Measurements from ENCODE around the gene TSEN54.

TSEN54 gene

DNA sequence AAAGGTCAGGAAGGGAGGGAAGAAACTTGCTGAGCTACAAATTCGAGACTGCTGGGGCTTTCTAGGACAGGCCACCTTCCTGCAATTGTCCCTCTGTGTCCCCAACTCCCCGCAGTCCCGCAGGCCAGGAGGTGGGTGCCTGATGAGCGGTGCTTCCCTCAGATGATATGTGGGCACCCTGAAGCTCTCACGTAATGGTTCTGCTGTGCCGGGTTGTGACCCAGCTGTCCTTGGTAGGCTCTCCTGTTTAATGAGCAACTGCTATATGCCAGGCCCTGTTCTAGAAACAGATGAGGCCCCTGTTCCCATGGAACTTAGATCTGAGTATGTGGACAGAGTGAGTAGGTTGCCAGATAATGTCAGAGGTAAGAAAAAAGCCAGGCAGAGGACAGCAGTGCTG, 49.3 kb downstream of the TSEN54 start:
- DNase-seq (ENCODE audit: low spot score), result no peak

DNA sequence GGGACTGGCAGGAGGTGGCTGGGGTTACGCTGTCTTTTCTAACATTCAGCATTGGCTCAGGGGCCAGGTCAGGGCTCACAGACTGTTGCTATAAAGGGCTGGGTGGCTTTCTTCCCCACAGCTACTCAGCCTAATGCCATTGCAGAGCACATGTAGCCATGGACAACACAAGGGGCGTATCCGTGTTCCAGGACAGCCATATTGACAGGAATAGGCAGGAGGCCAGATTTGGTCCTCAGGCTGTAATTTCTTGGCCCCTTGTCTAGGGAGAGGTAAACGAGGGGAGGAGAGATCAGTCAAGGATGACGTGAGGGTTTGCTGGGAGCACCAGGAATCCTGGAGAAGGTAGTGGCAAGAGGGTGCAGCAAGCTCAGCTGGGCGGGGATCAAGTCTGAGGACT, 50.1 kb downstream of the TSEN54 start:
- no peak for DNase-seq (ENCODE audit: low spot score)

DNA sequence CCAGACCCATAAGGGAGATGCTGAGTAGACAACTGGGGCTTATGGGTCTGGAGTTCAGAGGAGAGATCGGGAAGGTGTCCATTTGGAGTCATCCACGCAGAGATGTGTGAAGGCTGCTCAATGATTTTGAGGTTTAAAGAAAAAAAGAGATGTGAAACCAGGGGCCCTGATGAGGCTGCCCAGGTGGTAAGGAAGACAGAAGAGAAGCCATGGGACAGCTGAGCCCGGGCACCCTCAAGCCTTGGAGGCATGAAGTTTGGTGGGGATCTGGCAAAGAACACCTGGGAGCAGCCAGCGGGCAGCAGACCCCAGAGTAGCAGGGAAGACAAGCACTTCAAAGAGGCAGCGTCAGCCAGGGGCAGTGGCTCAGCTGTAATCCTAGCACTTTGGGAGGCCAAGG, 50.5 kb downstream of the TSEN54 start:
- no peak for DNase-seq (ENCODE audit: low spot score)

DNA sequence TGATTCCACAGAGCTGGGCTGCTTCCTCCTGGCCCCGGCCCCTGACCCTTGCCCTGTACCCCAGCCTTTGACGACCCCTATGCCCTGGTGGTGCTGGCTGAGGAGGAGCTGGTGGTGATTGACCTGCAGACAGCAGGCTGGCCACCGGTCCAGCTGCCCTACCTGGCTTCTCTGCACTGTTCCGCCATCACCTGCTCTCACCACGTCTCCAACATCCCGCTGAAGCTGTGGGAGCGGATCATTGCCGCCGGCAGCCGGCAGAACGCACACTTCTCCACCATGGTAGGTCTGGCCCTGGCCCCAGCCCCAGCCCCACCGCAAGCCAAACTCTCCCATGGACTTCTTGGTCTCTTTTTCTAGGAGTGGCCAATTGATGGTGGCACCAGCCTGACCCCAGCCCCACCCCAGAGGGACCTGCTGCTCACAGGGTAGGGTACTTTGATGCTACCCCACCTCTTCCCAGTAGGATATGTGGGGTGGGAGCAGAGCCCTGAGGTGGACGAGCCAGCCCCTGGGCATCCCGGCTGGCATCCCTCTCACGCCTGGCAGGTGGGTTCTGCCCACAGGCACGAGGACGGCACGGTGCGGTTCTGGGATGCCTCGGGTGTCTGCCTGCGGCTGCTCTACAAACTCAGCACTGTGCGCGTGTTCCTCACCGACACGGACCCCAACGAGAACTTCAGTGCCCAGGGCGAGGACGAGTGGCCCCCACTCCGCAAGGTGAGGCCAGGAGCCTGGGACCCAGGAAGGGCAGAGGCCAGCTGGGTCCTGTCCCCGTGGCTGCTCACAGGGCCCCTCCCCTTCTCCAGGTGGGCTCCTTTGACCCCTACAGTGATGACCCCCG, 52.3 kb downstream of the TSEN54 start:
- no peak for DNase-seq (ENCODE audit: low spot score)

DNA sequence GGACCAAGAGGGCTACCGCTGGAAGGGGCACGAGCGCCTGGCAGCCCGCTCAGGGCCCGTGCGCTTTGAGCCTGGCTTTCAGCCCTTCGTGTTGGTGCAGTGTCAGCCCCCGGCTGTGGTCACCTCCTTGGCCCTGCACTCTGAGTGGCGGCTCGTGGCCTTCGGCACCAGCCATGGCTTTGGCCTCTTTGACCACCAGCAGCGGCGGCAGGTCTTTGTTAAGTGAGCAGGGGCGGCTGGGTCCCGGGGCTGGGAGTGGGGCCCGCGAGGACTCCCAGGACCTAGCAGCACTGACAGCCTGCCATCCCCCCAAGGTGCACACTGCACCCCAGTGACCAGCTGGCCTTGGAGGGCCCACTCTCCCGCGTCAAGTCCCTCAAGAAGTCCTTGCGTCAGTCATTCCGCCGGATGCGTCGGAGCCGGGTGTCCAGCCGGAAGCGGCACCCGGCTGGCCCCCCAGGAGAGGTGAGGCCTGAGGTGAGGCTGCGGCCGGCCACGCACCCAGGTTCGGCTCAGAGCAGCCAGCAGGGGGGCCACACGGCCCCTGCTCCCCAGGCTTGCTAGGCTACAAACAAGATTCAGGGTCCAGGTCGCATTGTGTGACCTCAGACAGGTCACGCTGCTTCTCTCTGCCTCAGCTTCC, 53.8 kb downstream of the TSEN54 start:
- DNase-seq (ENCODE audit: low spot score), result no peak

DNA sequence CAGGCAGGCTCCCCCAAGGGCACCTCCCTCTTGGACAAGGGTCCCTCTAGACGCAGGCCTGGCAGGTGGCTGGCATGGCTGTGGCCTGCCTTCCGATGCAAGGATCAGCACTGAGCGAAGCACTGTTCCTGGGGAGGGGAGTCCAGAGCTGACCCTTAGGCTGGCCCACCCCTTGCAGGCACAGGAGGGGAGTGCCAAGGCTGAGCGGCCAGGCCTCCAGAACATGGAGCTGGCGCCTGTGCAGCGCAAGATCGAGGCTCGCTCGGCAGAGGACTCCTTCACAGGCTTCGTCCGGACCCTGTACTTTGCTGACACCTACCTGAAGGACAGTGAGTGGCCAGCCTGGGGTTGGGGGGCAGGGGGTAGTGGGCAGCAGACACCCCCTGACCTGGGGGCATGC, 54.4 kb downstream of the TSEN54 start:
- DNase-seq (ENCODE audit: low spot score), result no peak

DNA sequence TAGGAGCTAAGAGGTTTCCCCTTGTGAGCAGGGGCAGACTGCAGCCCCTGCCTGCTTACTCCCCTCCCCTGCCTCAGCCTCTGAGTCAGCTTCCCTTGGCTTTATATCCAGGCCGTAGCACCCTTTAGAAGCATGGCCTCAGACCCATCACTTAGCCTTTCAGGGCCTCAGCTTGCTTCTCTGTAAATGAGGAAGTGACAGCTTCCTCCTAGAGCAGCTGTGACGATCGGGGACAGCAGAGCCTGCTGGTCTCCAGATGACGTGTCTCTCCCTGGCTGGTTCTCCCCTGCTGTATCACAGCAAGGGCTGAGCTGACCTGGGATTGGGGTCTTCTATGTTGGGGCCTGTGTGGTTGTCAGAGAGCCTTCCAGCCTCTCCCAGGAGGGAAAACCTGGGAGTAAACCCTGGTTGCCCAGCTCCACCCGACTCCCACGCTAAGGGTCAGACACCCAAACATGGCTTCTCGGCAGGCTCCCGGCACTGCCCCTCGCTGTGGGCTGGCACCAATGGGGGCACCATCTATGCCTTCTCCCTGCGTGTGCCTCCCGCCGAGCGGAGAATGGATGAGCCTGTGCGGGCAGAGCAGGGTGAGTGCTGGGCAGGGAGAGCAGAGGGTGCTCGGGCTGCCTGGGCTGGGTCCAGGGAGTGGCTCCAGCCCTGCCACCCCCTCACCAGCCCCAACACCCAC, 55.0 kb downstream of the TSEN54 start:
- peak; percentile 10 for DNase-seq (ENCODE audit: low spot score)

DNA sequence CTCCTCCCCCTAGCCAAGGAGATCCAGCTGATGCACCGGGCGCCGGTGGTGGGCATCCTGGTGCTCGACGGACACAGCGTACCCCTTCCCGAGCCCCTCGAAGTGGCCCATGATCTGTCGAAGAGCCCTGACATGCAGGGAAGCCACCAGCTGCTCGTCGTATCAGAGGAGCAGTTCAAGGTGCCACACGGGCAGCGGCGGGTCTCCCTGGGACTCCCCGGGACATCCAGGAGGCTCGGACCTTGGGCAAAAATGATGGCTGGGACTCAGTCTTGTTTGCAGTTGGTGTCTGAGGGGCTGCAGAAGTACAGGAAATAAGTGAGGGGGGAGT, 55.5 kb downstream of the TSEN54 start:
- DNase-seq (ENCODE audit: low spot score), result no peak

DNA sequence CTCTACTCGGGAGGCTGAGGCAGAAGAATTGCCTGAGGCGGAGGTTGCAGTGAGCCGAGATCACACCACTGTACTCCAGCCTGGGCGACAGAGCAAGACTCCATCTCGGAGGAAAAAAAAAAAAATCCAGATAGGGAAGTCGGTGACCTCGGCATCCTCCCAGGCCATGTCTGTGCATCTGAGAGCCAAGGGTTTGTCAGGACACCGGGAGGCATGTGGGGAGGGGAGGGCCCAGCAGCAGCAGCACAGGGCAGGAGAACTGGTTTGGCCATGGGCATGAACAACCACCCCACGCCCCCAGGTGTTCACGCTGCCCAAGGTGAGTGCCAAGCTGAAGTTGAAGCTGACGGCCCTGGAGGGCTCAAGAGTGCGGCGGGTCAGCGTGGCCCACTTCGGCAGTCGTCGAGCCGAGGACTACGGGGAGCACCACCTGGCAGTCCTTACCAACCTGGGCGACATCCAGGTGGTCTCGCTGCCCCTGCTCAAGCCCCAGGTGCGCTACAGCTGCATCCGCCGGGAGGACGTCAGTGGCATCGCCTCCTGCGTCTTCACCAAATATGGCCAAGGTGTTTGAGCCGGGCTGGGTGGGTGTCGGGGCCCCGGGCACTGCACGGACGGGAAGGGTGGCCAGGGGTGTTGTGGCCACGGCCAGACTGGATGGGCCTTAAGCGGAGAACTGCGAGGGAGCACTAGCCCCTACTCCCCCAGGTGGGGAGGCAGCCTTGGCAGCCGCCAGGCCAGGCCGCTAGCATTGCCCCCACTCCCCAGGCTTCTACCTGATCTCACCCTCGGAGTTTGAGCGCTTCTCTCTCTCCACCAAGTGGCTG, 56.6 kb downstream of the TSEN54 start:
- DNase-seq (ENCODE audit: low spot score), result no peak

DNA sequence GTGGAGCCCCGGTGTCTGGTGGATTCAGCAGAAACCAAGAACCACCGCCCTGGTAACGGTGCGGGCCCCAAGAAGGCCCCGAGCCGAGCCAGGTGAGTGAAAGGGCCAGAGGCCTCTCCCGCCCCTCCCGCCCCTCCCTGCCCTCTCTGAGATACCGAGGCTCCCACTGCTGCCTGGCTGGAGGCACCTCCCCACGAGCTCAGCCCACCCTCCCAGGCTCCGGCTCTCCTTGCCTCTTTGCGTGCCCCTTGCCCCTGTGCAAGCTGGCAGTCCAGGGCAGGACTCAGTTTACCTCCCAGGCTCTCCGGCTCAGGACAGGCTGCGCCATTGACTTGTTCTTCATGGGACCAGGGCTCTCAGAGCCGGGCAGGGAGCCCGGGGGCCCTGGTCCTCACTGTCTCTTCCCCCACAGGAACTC, 57.2 kb downstream of the TSEN54 start:
- no peak for DNase-seq (ENCODE audit: low spot score)

DNA sequence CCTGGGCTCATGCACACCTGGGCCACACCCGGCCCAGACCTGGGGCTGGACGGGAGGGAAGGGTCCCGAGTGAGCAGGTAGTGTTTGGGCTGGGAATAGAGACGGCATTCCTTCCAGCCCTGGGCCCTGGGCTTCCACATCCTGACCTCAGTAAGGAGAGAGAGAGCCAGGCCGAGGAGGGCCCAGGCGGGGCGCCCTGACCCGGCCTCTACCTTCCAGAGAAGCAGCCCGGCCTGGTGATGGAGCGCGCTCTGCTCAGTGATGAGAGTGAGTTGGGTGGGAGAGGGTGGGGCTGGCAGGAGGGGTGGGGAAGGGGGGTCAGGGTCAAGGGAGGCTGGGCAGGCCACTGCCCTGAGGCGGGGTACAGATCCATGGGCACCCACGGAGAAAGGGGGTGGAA, 57.7 kb downstream of the TSEN54 start:
- DNase-seq (ENCODE audit: low spot score), result no peak

Measured in CD4-positive, alpha-beta T cell treated with Interleukin-2 at 100 ng/mL for 4 hours (primary cell).